CD8-positive, alpha-beta memory T cell (primary cell): Measurements from ENCODE around the gene TBC1D22B. TPM values are rescaled to one million over a fixed set of nuclear protein-coding genes. Genes with fewer than 3 reads are reported as not detected.

Experiments used
- CTCF ChIA-PET: fragments of 350-600 bp; sonication (Branson Sonifier 250); formaldehyde crosslinking; loops from one replicate; lab custom pipeline; 2021; ENCODE audit warnings: antibody characterized with exemption; lab: Charles Lee
- POLR2A ChIA-PET: fragments of 350-600 bp; sonication (Branson Sonifier 250); formaldehyde crosslinking; loops from one replicate; lab custom pipeline; 2021; ENCODE audit warnings: antibody characterized with exemption; lab: Charles Lee
- DNase-seq, 5 donors: peaks; one replicate each; pipeline versions ENCODE4 v3.0.0 to v3.0.0-alpha.2; 2020 to 2022; ENCODE audit warnings: mixed read lengths in 1 of 5
- H3K27ac ChIP-seq: one replicate; pipeline ENCODE4 v1.7.0; 2013; ENCODE audit warnings: low read depth, mild to moderate bottlenecking, low read length, moderate library complexity
- H3K27me3 ChIP-seq: 2 replicates; pipeline ENCODE4 v1.7.0; 2013; ENCODE audit warnings: low read length, mild to moderate bottlenecking; ENCODE audit not compliant: insufficient read depth, poor library complexity, severe bottlenecking
- H3K36me3 ChIP-seq: 2 replicates; pipeline ENCODE4 v1.7.0; 2013; ENCODE audit warnings: mild to moderate bottlenecking, low read length, moderate library complexity; ENCODE audit not compliant: insufficient read depth
- H3K4me1 ChIP-seq: 2 replicates; pipeline ENCODE4 v1.7.0; 2013; ENCODE audit warnings: mild to moderate bottlenecking, low read length, moderate library complexity; ENCODE audit not compliant: insufficient read depth
- H3K4me3 ChIP-seq: 2 replicates; pipeline ENCODE4 v1.7.0; 2013; ENCODE audit warnings: mild to moderate bottlenecking, low read length
- H3K9me3 ChIP-seq: 2 replicates; pipeline ENCODE4 v1.7.0; 2013; ENCODE audit warnings: mild to moderate bottlenecking, low read length
- H3K27ac Mint-ChIP-seq, 8 donors: one replicate each; pipeline ENCODE4 v1.8.0; 2020 to 2021; ENCODE audit warnings: mixed read lengths in 8 of 8, mild to moderate bottlenecking in 6 of 8, inconsistent platforms in 3 of 8, moderate library complexity in 3 of 8
- H3K27me3 Mint-ChIP-seq, 2 donors: one replicate each; pipeline ENCODE4 v1.8.0; 2020 to 2021; ENCODE audit warnings: mixed read lengths in 2 of 2, mild to moderate bottlenecking in 1 of 2, moderate library complexity in 1 of 2
- H3K36me3 Mint-ChIP-seq, 3 donors: one replicate each; pipeline ENCODE4 v1.8.0; 2020 to 2021; ENCODE audit warnings: mixed read lengths in 3 of 3, inconsistent platforms in 1 of 3, mild to moderate bottlenecking in 1 of 3
- H3K4me1 Mint-ChIP-seq, 3 donors: one replicate each; pipeline ENCODE4 v1.8.0; 2020 to 2021; ENCODE audit warnings: mixed read lengths in 3 of 3, inconsistent platforms in 1 of 3, mild to moderate bottlenecking in 1 of 3
- H3K4me3 Mint-ChIP-seq, 7 donors: one replicate each; pipeline ENCODE4 v1.8.0; 2020 to 2021; ENCODE audit warnings: mixed read lengths in 7 of 7, mild to moderate bottlenecking in 6 of 7, moderate library complexity in 4 of 7, inconsistent platforms in 2 of 7
- H3K9me3 Mint-ChIP-seq, 5 donors: one replicate each; pipeline ENCODE4 v1.8.0; 2020 to 2022; ENCODE audit warnings: mixed read lengths in 5 of 5, mild to moderate bottlenecking in 3 of 5, moderate library complexity in 2 of 5, inconsistent platforms in 1 of 5
- polyA plus RNA-seq: library from polyadenylated mRNA; unstranded; fragments of 300-500 nt; fragmentation: Illumina TruSeq; gene quantifications from one replicate; pipeline ENCODE4 v1.2.3, GENCODE V29; 2021
- total RNA-seq, 2 experiments: library from RNA; stranded (reverse); gene quantifications; one replicate each; pipeline ENCODE4 v1.2.3, GENCODE V29; 2021

TBC1D22B gene
- total and polyA plus RNA-seq, 3 experiments from 2014 or later: 11.2 to 14.4 (median 14.4) TPM

GRCh38 chr6:37277001-37277409 is 19.4 kb downstream of the TBC1D22B start:
- no peak for DNase-seq
- H3K9me3 ChIP-seq: no peaks in the 10 kb centered on the region
- no peak overlapping the region for H3K27ac ChIP-seq
- peaks cover 7% of the 10 kb centered on the region for H3K4me1 ChIP-seq
- Mint-ChIP-seq H3K27ac (no peak overlapping the region), H3K9me3 (no peaks in the 10 kb centered on the region), H3K36me3 (peaks cover 3 to 60% (median 10%) of the 10 kb centered on the region in 3 donors), H3K4me3 (no peak overlapping the region), H3K4me1 (peaks cover 34 to 55% (median 52%) of the 10 kb centered on the region in 3 donors), H3K27me3 (no peaks in the 10 kb centered on the region)
- ChIA-PET POLR2A (no interaction called here), CTCF (interaction anchor here (0.5 to 0.7 kb wide), 2 partner anchors 49 to 516 kb away, joined by 3 read pairs; no protein-coding TSS in a partner anchor)
- no peak overlapping the region for H3K4me3 ChIP-seq
- no peaks in the 10 kb centered on the region for H3K27me3 ChIP-seq
- H3K36me3 ChIP-seq: peaks cover 16% of the 10 kb centered on the region

GRCh38 chr6:37279366-37280134 is 22.0 kb downstream of the TBC1D22B start:
- DNase-seq: no peak
- CTCF ChIA-PET: no interaction called here
- POLR2A ChIA-PET: interaction anchor here (0.5 kb wide), 1 partner anchor 141 kb away, joined by 3 read pairs; no protein-coding TSS in a partner anchor

GRCh38 chr6:37280162-37280887 is 22.8 kb downstream of the TBC1D22B start:
- no peak for DNase-seq
- H3K27me3 Mint-ChIP-seq: no peaks in the 10 kb centered on the region
- Histone ChIP-seq H3K4me1 (no peaks in the 10 kb centered on the region), H3K9me3 (no peaks in the 10 kb centered on the region), H3K27ac (no peak overlapping the region), H3K4me3 (no peak overlapping the region), H3K27me3 (no peaks in the 10 kb centered on the region), H3K36me3 (peaks cover 45% of the 10 kb centered on the region)
- peaks cover 18 to 27% (median 26%) of the 10 kb centered on the region in 3 donors for H3K4me1 Mint-ChIP-seq
- peak overlapping the region in 3 of 8 donors; percentile 12 to 84 (median 17) for H3K27ac Mint-ChIP-seq
- no peaks in the 10 kb centered on the region for H3K9me3 Mint-ChIP-seq
- ChIA-PET POLR2A (no interaction called here), CTCF (interaction anchor here (1.3 kb wide), 1 partner anchor 23 kb away, joined by 3 read pairs; the partner anchor contains the start of gene TBC1D22B)
- H3K36me3 Mint-ChIP-seq: peaks cover 12 to 73% (median 18%) of the 10 kb centered on the region in 3 donors
- no peak overlapping the region for H3K4me3 Mint-ChIP-seq

More at GRCh38 chr6:37279366-37280134, 22.0 kb downstream of the TBC1D22B start:
- Histone ChIP-seq H3K36me3 (peaks cover 40% of the 10 kb centered on the region), H3K27ac (no peak overlapping the region), H3K27me3 (no peaks in the 10 kb centered on the region), H3K4me1 (no peaks in the 10 kb centered on the region), H3K9me3 (no peaks in the 10 kb centered on the region), H3K4me3 (no peak overlapping the region)
- Mint-ChIP-seq H3K27me3 (no peaks in the 10 kb centered on the region), H3K27ac (peak overlapping the region in 1 of 8 donors; percentile 50), H3K36me3 (peaks cover 8 to 70% (median 15%) of the 10 kb centered on the region in 3 donors), H3K4me3 (no peak overlapping the region), H3K4me1 (peaks cover 19 to 32% (median 31%) of the 10 kb centered on the region in 3 donors), H3K9me3 (no peaks in the 10 kb centered on the region)

GRCh38 chr6:37282371-37282770 is 24.8 kb downstream of the TBC1D22B start:
- ChIA-PET CTCF (no interaction called here), POLR2A (no interaction called here)
- peaks cover 12 to 81% (median 22%) of the 10 kb centered on the region in 3 donors for H3K36me3 Mint-ChIP-seq
- H3K4me1 Mint-ChIP-seq: peaks cover 10 to 16% (median 13%) of the 10 kb centered on the region in 3 donors
- Histone ChIP-seq H3K36me3 (peaks cover 45% of the 10 kb centered on the region), H3K27me3 (no peaks in the 10 kb centered on the region), H3K4me1 (no peaks in the 10 kb centered on the region), H3K27ac (no peak overlapping the region), H3K9me3 (no peaks in the 10 kb centered on the region), H3K4me3 (no peak overlapping the region)
- no peaks in the 10 kb centered on the region for H3K27me3 Mint-ChIP-seq
- no peak overlapping the region for H3K4me3 Mint-ChIP-seq
- no peaks in the 10 kb centered on the region for H3K9me3 Mint-ChIP-seq
- H3K27ac Mint-ChIP-seq: peak overlapping the region in 1 of 8 donors; percentile 26
- no peak for DNase-seq

GRCh38 chr6:37283268-37283667 is 25.7 kb downstream of the TBC1D22B start:
- Histone ChIP-seq H3K27ac (no peak overlapping the region), H3K36me3 (peaks cover 45% of the 10 kb centered on the region), H3K4me1 (peaks cover 2% of the 10 kb centered on the region), H3K27me3 (no peaks in the 10 kb centered on the region), H3K4me3 (no peak overlapping the region), H3K9me3 (no peaks in the 10 kb centered on the region)
- Mint-ChIP-seq H3K27ac (peak overlapping the region in 3 of 8 donors; percentile 3 to 84 (median 17)), H3K36me3 (peaks cover 12 to 89% (median 27%) of the 10 kb centered on the region in 3 donors), H3K27me3 (no peaks in the 10 kb centered on the region), H3K9me3 (no peaks in the 10 kb centered on the region), H3K4me1 (peaks cover 9 to 15% (median 12%) of the 10 kb centered on the region in 3 donors), H3K4me3 (no peak overlapping the region)
- ChIA-PET POLR2A (no interaction called here), CTCF (no interaction called here)
- DNase-seq: no peak

GRCh38 chr6:37283671-37284151 is 26.1 kb downstream of the TBC1D22B start:
- Histone ChIP-seq H3K27ac (no peak overlapping the region), H3K4me3 (no peak overlapping the region), H3K4me1 (peaks cover 5% of the 10 kb centered on the region), H3K27me3 (no peaks in the 10 kb centered on the region), H3K36me3 (peaks cover 45% of the 10 kb centered on the region), H3K9me3 (no peaks in the 10 kb centered on the region)
- peaks cover 12 to 86% (median 27%) of the 10 kb centered on the region in 3 donors for H3K36me3 Mint-ChIP-seq
- H3K27me3 Mint-ChIP-seq: no peaks in the 10 kb centered on the region
- DNase-seq: no peak
- peak overlapping the region in 2 of 8 donors; percentile 3 to 84 for H3K27ac Mint-ChIP-seq
- ChIA-PET POLR2A (no interaction called here), CTCF (no interaction called here)
- no peak overlapping the region for H3K4me3 Mint-ChIP-seq
- H3K9me3 Mint-ChIP-seq: no peaks in the 10 kb centered on the region
- peaks cover 7 to 15% (median 9%) of the 10 kb centered on the region in 3 donors for H3K4me1 Mint-ChIP-seq

GRCh38 chr6:37284781-37285180 is 27.2 kb downstream of the TBC1D22B start:
- no peaks in the 10 kb centered on the region for H3K27me3 ChIP-seq
- no peak overlapping the region for H3K27ac ChIP-seq
- no peak for DNase-seq
- no peaks in the 10 kb centered on the region for H3K9me3 ChIP-seq
- H3K36me3 ChIP-seq: peaks cover 39% of the 10 kb centered on the region
- peaks cover 15% of the 10 kb centered on the region for H3K4me1 ChIP-seq
- Mint-ChIP-seq H3K4me3 (no peak overlapping the region), H3K27ac (no peak overlapping the region), H3K27me3 (no peaks in the 10 kb centered on the region), H3K36me3 (peaks cover 12 to 79% (median 27%) of the 10 kb centered on the region in 3 donors), H3K9me3 (no peaks in the 10 kb centered on the region), H3K4me1 (peaks cover 13 to 23% (median 15%) of the 10 kb centered on the region in 3 donors)
- POLR2A ChIA-PET: no interaction called here
- CTCF ChIA-PET: no interaction called here
- no peak overlapping the region for H3K4me3 ChIP-seq
